GM12891 (cell line): ENCODE measurements around the gene TBC1D13.

ENCODE experiments used
- POLR2A ChIP-seq: IDR thresholded peaks from 2 replicates; pipeline ENCODE4 v1.6.1; 2011; ENCODE audit warnings: low read depth, low read length, control low read depth
- POLR2AphosphoS5 ChIP-seq: IDR thresholded peaks from 2 replicates; pipeline ENCODE4 v1.6.1; 2011; ENCODE audit warnings: low read depth, low read length, control low read depth
- SPI1 ChIP-seq: IDR thresholded peaks from 2 replicates; pipeline ENCODE4 v1.6.1; 2011; ENCODE audit warnings: low read depth, low read length, control low read depth

GRCh38 chr9:128781187-128782070 is 5.6 kb upstream of the TBC1D13 start:
- TF ChIP-seq POLR2AphosphoS5 (no peak), POLR2A (no peak), SPI1 (peak; percentile 77)
